Ovary (tissue), 9 donors: Measurements from ENCODE around the gene FNIP2. TPM values are rescaled to one million over a fixed set of nuclear protein-coding genes. Genes with fewer than 3 reads are reported as not detected.
"Not testable (repeated sequence)": the region's sequence is repeated elsewhere in the genome, so short reads cannot be mapped to it uniquely, and the experiment has no call there.

Experiments used
- DNase-seq, 5 donors: peaks; one replicate each; pipeline ENCODE4 v3.0.0-alpha.2; 2019 to 2020
- H3K27ac ChIP-seq, 2 donors: fragments of 200-600 bp; one replicate each; pipeline versions ENCODE4 v1.5.1 to v1.8.0; 2019 to 2022
- H3K27me3 ChIP-seq: fragments of 200-600 bp; one replicate; pipeline ENCODE4 v1.8.0; 2022
- H3K36me3 ChIP-seq: fragments of 200-600 bp; sonication (generic); one replicate; pipeline ENCODE4 v1.5.1; 2019
- H3K4me1 ChIP-seq: one replicate; pipeline ENCODE4 v1.8.1; 2013; ENCODE audit warnings: mild to moderate bottlenecking, moderate library complexity; ENCODE audit not compliant: insufficient read depth
- H3K4me3 ChIP-seq: fragments of 200-600 bp; sonication (generic); one replicate; pipeline ENCODE4 v1.5.1; 2017
- H3K9me3 ChIP-seq, 2 donors: fragments of 200-600 bp in 1 of 2; sonication (generic) in 1 of 2; one replicate each; pipeline versions ENCODE4 v1.5.1 to v1.8.1; 2013 to 2019; ENCODE audit warnings: mild to moderate bottlenecking in 1 of 2, moderate library complexity in 1 of 2
- EP300 ChIP-seq: sonication (generic); formaldehyde crosslinking; IDR thresholded peaks from one replicate; pipeline ENCODE4 v1.6.1; 2017; ENCODE audit warnings: antibody characterized with exemption
- POLR2A ChIP-seq: fragments of 450-650 bp; IDR thresholded peaks from one replicate; pipeline ENCODE4 v1.6.1; 2017; ENCODE audit warnings: antibody characterized with exemption, mild to moderate bottlenecking, moderate library complexity
- WGBS, 3 donors: extraction: QIAGEN DNeasy Blood & Tissue Kit in 1 of 3; methylation state at CpG; one replicate each; pipeline versions ENCODE4 v1.1.5 to v1.1.7; 2013 to 2017; 5-methylcytosine and 5-hydroxymethylcytosine counted together
- intact Hi-C, 4 donors: fragments of 100-400 bp; cut with DNase I; formaldehyde crosslinking; loops; one replicate each; pipeline versions ENCODE4 v1.11.0 to v1.15.1; 2022 to 2023
- polyA plus RNA-seq, 2 donors: library from polyadenylated mRNA; stranded (reverse); fragments of 200-250 nt in 1 of 2; fragments of 350-450 nt in 1 of 2; fragmentation: Illumina TruSeq in 1 of 2; extraction: RNeasy Lipid Tissue Mini Kit (QIAGEN cat#74804) in 1 of 2; gene quantifications; one replicate each; pipeline ENCODE4 v1.2.3, GENCODE V29; 2013 to 2014
- total RNA-seq, 7 donors: library from RNA; depleted of rRNA in 2 of 7; stranded (reverse); fragments of >200 nt in 2 of 7; fragmentation: NEBNext Ultra II Directional in 3 of 7; extraction: Animal tissue kit (Norgen Biotek cat#: 25700) in 3 of 7; gene quantifications; one replicate each; pipeline versions ENCODE4 v1.1.0 to v1.2.4, GENCODE V29; 2016 to 2023
- TF ChIP-seq, protein P1 (sequence below), 3 donors: fragments of 450-650 bp in 2 of 3; fragments of 200-600 bp in 1 of 3; IDR thresholded peaks; one replicate each; pipeline versions ENCODE4 v1.5.1 to v1.8.0; 2016 to 2022; ENCODE audit warnings: antibody characterized with exemption in 3 of 3, mild to moderate bottlenecking in 1 of 3
- donor health status: DM: no; HTN: no; CAD: no; lungs with moderate emphysema.
- donor health status: DM: no; HTN: no; CAD: no.
- donor health status: Bipolar disorder and iron deficiency.
- donor health status: DM: yes; HTN: yes; CAD: no.
- donor health status: DM: no; HTN: no; CAD: no.
- donor health status: DM: yes; HTN: yes; CAD: no.

Gene FNIP2
- total and polyA plus RNA-seq, 9 donors, result 6.1 to 34.1 (median 20.4) TPM

DNA sequence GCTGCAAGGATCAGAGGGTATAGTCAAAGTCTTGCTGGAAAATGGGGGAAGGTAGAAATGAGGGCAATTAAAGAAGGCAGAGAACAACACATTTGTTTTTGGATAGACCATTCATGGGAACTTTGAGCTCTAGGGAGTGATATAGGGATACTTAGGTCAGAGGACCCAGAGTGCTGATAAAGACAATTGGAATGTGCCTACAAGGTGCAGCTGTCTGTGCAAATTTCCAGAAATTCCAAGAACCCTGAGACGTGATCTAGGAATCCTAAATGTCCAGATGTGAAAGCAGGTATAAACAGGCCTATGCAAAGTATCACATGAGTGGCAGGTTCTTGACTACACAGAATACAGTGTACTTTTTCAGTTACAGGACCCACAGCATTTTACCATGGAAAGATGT is 24.2 kb downstream of the FNIP2 start:
- intact Hi-C loops, result no loop called here
- TF ChIP-seq POLR2A (no peak), EP300 (no peak)
- TF ChIP-seq, protein P1, sequence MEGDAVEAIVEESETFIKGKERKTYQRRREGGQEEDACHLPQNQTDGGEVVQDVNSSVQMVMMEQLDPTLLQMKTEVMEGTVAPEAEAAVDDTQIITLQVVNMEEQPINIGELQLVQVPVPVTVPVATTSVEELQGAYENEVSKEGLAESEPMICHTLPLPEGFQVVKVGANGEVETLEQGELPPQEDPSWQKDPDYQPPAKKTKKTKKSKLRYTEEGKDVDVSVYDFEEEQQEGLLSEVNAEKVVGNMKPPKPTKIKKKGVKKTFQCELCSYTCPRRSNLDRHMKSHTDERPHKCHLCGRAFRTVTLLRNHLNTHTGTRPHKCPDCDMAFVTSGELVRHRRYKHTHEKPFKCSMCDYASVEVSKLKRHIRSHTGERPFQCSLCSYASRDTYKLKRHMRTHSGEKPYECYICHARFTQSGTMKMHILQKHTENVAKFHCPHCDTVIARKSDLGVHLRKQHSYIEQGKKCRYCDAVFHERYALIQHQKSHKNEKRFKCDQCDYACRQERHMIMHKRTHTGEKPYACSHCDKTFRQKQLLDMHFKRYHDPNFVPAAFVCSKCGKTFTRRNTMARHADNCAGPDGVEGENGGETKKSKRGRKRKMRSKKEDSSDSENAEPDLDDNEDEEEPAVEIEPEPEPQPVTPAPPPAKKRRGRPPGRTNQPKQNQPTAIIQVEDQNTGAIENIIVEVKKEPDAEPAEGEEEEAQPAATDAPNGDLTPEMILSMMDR (IDR thresholded peaks at IDR 0.05), result no peak
- Histone ChIP-seq H3K4me1 (peaks cover 4% of the 10 kb centered on the region), H3K36me3 (no peaks in the 10 kb centered on the region), H3K4me3 (no peak overlapping the region), H3K27ac (no peak overlapping the region), H3K9me3 (no peaks in the 10 kb centered on the region), H3K27me3 (no peaks in the 10 kb centered on the region)
- 68 to 78% (median 72%) methylated on average over 1 of the region's 1 CpG for WGBS, 3 donors
- DNase-seq, result no peak

DNA sequence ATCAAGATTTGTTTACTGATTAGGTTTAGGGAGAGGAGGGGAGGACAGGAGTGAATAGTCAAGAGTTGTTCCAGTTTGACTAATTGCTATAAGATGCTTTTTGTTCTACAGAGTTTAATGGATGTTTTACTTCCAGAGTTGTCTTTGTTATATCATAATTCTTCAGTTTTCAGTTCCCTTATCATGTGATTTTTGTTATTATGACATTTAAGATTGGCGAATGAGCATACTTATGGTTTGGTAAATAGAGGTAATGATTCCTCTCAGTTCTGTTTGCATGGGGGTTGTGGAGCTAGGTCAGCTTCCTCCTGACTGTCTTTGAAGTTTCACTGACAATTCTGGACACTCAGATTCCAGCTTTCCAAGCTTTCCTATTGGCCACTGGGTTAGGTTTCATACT is 24.6 kb downstream of the FNIP2 start:
- WGBS, 3 donors, result 92 to 100% (median 95%) methylated on average over 1 of the region's 1 CpG
- DNase-seq, intact Hi-C loops: not testable (repeated sequence)

DNA sequence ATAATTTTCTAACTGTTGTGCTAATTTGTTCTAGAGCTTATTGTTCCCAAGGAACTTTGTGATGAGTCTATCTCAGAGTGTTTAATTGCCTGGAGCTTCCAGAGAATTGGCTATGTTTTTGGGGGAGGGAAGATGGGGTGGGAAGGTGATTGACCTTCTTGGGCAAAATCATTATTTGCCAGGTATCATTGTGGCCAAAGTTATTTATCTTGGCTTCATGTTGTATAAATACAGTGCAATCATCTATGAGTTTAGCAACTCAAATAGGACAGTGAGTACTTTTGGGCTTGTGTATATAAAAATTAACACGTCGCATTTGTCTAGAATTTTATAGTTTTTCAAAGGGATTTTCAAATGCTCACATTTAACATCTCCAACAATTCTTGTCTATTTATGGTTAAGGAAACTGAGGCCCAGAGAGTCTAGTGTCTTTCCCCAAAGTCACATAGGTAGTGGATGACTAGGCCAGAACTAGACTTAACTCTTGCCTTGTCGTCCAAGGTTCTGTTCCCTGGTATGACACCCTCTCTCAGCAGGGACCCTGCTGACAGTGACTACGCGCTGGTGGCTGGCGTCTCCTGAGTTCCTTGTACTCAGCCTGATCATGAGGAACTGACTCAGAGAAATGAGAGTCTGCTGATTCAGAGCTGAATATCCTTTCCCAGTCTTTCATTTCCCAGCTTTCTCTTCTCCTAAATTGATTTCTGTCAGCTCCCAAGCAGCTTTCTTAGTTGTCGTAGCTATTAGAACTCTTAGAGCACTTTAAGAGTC is 27.7 kb downstream of the FNIP2 start:
- Histone ChIP-seq H3K4me3 (no peak overlapping the region), H3K36me3 (no peaks in the 10 kb centered on the region), H3K27ac (no peak overlapping the region), H3K4me1 (peaks cover 6% of the 10 kb centered on the region), H3K9me3 (no peaks in the 10 kb centered on the region), H3K27me3 (no peaks in the 10 kb centered on the region)
- TF ChIP-seq POLR2A (no peak), EP300 (no peak)
- TF ChIP-seq, protein P1 (IDR thresholded peaks at IDR 0.05), result no peak
- intact Hi-C loops, result no loop called here
- 88 to 93% (median 93%) methylated on average over 7 of the region's 7 CpGs for WGBS, 3 donors
- DNase-seq, result no peak

More for the DNA sequence above, 24.6 kb downstream of the FNIP2 start:
- H3K27me3 ChIP-seq, H3K4me3 ChIP-seq, H3K4me1 ChIP-seq, H3K9me3 ChIP-seq, H3K36me3 ChIP-seq, H3K27ac ChIP-seq: not testable (repeated sequence)

DNA sequence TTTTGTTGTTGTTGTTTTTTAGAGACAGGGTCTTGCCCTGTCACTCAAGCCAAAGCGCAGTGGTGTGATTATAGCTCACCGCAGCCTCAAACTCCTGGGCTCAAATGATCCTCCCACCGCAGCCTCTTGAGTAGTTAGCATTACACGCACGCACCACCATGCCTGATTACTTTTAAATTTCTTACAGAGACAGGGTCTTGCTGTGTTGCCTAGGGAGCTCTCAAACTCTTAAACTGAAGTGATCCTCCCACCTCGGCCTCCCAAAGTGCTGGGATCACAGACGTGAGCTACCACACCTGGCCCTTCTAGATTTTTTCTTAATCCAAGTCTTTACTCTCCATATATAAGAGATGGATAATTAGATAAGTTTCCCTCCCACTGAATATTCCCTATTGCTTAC is 29.2 kb downstream of the FNIP2 start:
- peaks cover 2% of the 10 kb centered on the region for H3K4me1 ChIP-seq
- no peak for TF ChIP-seq POLR2A
- TF ChIP-seq, protein P1 (IDR thresholded peaks at IDR 0.05), result no peak
- no peak for TF ChIP-seq EP300
- WGBS, 3 donors, result 90 to 94% (median 93%) methylated on average over 7 of the region's 7 CpGs
- no peaks in the 10 kb centered on the region for H3K9me3 ChIP-seq
- no peak overlapping the region for H3K27ac ChIP-seq
- intact Hi-C loops, result no loop called here
- H3K27me3 ChIP-seq, result no peaks in the 10 kb centered on the region
- H3K4me3 ChIP-seq, result no peak overlapping the region
- DNase-seq, result no peak
- no peaks in the 10 kb centered on the region for H3K36me3 ChIP-seq

DNA sequence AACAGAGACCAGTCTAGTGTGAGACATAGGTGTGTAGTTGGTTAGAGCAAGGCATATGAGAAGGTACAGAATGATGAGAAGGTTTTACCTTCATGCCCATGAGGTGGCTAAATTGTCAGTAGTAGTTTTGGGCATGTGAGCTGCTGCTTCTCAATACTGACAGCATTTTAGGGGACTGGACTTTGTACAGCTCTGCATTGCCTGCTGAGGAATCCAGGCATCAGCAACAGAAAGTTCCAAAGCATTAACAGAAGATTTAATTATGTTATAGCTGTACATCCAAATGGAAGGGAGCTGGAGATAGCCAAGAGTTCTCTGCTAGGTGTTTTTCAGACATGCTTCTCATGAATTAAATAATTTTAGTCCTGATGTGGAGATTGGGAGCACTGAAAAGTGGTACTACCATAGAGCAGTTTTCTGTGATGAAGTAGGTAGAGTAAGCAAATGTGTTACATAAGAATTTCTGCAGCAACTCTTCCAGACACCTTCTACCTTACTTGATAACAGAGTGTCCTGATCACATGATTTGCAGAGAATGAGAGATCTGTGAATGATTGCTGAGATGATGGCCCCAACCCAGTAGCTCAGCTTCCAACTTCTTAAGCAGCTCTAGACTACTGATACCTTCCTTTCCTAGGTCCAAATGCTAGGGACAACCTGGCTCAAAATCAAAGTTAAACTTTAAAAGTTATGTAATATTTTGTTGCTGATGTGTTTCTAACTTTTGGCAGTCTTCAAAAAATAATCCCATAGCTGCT is 30.4 kb downstream of the FNIP2 start:
- Histone ChIP-seq H3K27ac (no peak overlapping the region), H3K4me1 (peaks cover 2% of the 10 kb centered on the region), H3K36me3 (no peaks in the 10 kb centered on the region), H3K9me3 (no peaks in the 10 kb centered on the region), H3K27me3 (no peaks in the 10 kb centered on the region), H3K4me3 (no peak overlapping the region)
- intact Hi-C loops, result no loop called here
- no peak for DNase-seq
- TF ChIP-seq POLR2A, result no peak
- TF ChIP-seq EP300, result no peak
- TF ChIP-seq, protein P1 (IDR thresholded peaks at IDR 0.05), result no peak
